ENCODE results near the gene SPATA31D4.

Gene SPATA31D4

DNA sequence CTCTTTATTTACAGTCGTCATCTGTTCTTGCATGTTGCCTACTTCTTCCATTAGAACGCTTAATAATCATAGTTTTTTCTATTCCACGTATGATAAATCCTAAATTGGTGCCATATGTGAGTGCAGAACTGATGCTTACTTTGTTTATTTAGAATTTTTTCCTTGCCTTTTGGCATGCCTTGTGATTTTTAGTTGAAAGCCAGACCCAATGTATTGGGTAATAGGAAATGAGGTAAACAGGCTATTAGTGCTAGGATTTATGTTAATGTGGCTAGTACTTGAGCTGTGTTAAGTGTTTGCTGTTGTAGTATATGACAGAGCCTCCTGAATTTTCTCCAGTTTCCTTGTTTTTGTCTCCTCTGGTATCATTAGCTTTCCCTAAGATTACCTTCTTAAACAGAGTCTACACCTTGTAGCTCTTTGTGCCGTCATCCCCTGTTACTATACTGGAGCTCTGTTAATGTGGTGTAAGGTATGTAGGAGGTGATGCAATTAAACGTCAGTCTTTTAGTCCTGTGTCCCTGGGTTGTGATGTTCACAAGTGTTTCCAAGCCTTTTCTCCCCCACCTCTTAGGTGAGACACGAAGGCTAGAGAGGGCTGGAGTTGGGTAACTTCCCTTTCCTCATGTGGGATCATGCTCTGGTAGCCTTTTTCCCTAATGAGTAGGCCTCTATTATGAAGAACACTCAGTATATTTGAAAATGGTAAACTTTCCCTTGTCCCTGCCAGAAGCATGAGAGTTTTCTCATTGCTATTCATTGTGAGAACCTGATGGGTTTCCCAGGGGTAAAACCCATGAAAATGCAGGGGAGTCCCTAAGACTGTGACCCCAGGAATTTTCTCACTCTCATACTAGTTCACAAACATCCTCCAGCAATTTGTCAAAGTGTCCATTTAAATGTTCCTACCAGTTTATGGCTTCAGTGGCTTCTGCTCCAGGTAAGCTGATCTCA is 36.3 kb downstream of the SPATA31D4 start:
- no peak for DNase-seq

GRCh38 chr9:81968026-81968425 is 39.8 kb downstream of the SPATA31D4 start:
- DNase-seq = no peak

DNA sequence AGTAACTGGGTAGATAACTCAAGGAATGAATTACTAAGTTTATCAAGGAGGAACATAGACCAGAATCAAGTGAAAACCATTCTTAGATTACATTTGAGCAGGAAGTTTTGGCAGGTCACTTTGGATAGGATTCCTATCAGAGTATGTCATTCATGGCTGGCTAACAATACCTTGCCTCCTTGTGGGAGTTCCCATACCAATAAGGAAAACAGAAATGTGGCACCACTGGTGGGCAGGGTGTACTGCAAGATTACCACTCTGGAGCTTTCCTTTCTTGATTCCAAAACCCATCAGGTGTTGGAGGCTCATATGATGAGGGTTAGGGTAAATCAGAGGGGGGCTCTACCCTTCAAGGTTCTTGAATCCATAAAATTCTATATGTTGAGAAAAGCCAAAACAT is 41.7 kb downstream of the SPATA31D4 start:
- DNase-seq = no peak

DNA sequence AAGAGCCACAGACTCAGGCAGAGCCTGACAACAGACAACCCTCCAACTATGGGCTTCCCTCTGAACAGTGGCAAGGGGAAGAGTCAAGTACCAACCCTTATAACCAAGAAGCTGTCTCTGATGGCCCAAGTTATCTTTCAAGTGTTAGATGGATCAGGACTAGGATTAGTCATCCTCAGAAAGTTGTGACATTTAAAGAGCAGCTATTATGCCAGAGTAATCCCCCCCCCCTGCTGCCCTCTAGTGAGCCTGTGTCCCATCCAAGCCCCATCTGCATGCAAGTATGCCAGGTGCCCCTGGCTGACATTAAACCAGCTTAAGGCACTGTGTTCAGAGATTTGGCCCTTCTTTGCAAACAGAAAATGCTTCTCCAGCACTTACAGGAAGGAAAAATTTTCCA is 43.5 kb downstream of the SPATA31D4 start:
- no peak for DNase-seq

GRCh38 chr9:81974764-81975163 is 46.5 kb downstream of the SPATA31D4 start:
- no peak for DNase-seq

DNA sequence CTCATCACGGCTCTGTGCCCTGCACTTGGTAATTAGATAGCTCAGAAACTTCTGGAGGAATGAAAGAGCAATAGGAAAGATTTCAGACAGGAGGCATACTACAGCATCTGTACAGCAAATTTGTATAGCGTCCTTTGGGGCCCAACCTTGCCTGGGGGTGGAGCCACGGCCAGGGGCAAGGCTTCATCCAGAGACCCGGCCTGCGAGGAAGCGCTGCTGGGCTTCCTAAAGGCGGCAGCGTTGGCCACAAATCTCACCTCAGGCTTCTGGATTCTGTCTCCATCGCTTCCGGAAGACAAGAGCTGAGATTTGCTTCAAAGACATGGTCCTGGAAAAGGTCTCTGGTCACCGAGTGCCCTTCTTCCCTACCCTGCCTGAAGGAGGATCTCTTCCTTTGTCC is 48.1 kb downstream of the SPATA31D4 start:
- DNase-seq = no peak

GRCh38 chr9:81979196-81979595 is 51.0 kb downstream of the SPATA31D4 start:
- DNase-seq = no peak

- DNase-seq = no peak
Measured at GRCh38 chr9:81980568-81980967, 52.3 kb downstream of the SPATA31D4 start.

- no peak for DNase-seq
Measured at GRCh38 chr9:81981883-81982282, 53.7 kb downstream of the SPATA31D4 start.
